K562 (cell line): ENCODE measurements around the gene BAG5. TPM values are rescaled to one million over a fixed set of nuclear protein-coding genes. Genes with fewer than 3 reads are reported as not detected.

ENCODE experiments used
- AFF4 ChIP-seq: sonication (generic); formaldehyde crosslinking; IDR thresholded peaks from 2 replicates; pipeline ENCODE4 v1.8.0; 2023; ENCODE audit warnings: mild to moderate bottlenecking, missing genetic modification reagents
- ARID3A ChIP-seq: IDR thresholded peaks from 2 replicates; pipeline ENCODE4 v1.6.1; 2012; ENCODE audit warnings: low read depth, low read length, improper control_type of control experiment, borderline replicate concordance
- CBFA2T2 ChIP-seq: fragments of 450-650 bp; conservative IDR thresholded peaks from 2 replicates; pipeline ENCODE4 v1.6.1; 2017; ENCODE audit warnings: mild to moderate bottlenecking
- ELF1 ChIP-seq: fragments of 200-800 bp; sonication (Bioruptor generic); IDR thresholded peaks from 2 replicates; pipeline ENCODE4 v1.6.1; 2016; ENCODE audit warnings: missing genetic modification characterization, missing compliant biosample characterization
- FIP1L1 ChIP-seq: fragments of 200-400 bp; formaldehyde crosslinking; IDR thresholded peaks from 2 replicates; pipeline ENCODE4 v1.6.1; 2018; ENCODE audit warnings: mild to moderate bottlenecking, low read depth, low read length; ENCODE audit not compliant: poor library complexity, severe bottlenecking
- NCOA6 ChIP-seq: fragments of 450-650 bp; IDR thresholded peaks from 2 replicates; pipeline ENCODE4 v1.6.1; 2017; ENCODE audit warnings: mild to moderate bottlenecking
- NUFIP1 ChIP-seq: fragments of 450-650 bp; IDR thresholded peaks from 2 replicates; pipeline ENCODE4 v1.6.1; 2018; ENCODE audit not compliant: partially characterized antibody
- PTTG1 ChIP-seq: fragments of 450-650 bp; IDR thresholded peaks from 2 replicates; pipeline ENCODE4 v1.6.1; 2016; ENCODE audit warnings: low read depth, mild to moderate bottlenecking, missing genetic modification characterization, missing compliant biosample characterization
- PYGO2 ChIP-seq: fragments of 450-650 bp; IDR thresholded peaks from 2 replicates; pipeline ENCODE4 v1.6.1; 2016; ENCODE audit warnings: mild to moderate bottlenecking, missing genetic modification characterization, moderate library complexity, missing compliant biosample characterization
- RBBP5 ChIP-seq: fragments of 200-600 bp; sonication (generic); IDR thresholded peaks from 2 replicates; pipeline ENCODE4 v1.6.1; 2012; ENCODE audit warnings: borderline replicate concordance, mild to moderate bottlenecking, low read length, control low read depth, inconsistent platforms; ENCODE audit not compliant: insufficient read depth, poor library complexity, severe bottlenecking
- RCOR1 ChIP-seq, 2 experiments: IDR thresholded peaks; 2 replicates each; pipeline ENCODE4 v1.6.1; 2012; ENCODE audit warnings: low read depth in 2 of 2, low read length in 2 of 2, borderline replicate concordance in 1 of 2, improper control_type of control experiment in 1 of 2
- RNF219 ChIP-seq: fragments of 250-450 bp; sonication (Bioruptor Pico); IDR thresholded peaks from 2 replicates; pipeline ENCODE4 v1.5.0; 2022; ENCODE audit warnings: mild to moderate bottlenecking
- ZMIZ1 ChIP-seq, 2 experiments: fragments of 150-350 bp in 1 of 2; IDR thresholded peaks; 2 replicates each; pipeline ENCODE4 v1.6.1; 2012 to 2016; ENCODE audit warnings: low read depth in 2 of 2, low read length in 2 of 2, mild to moderate bottlenecking in 1 of 2, moderate library complexity in 1 of 2
- ZNF140 ChIP-seq: fragments of 250-450 bp; sonication (Bioruptor Pico); IDR thresholded peaks from 2 replicates; pipeline ENCODE4 v1.8.0; 2021; ENCODE audit warnings: moderate library complexity, mild to moderate bottlenecking, inconsistent platforms
- ZNF263 ChIP-seq: sonication (generic); formaldehyde crosslinking; IDR thresholded peaks from 2 replicates; pipeline ENCODE4 v1.8.0; 2022; ENCODE audit warnings: mild to moderate bottlenecking, missing genetic modification reagents, borderline replicate concordance
- polyA plus RNA-seq, 8 experiments: library from polyadenylated mRNA; depleted of rRNA in 4 of 8; stranded (reverse) in 5 of 8; unstranded in 3 of 8; fragments of >200 nt; fragmentation: Nextera tagmentation in 2 of 8; fragmentation: Illumina TruSeq in 1 of 8; extraction: Ambion mirVana in 2 of 8; extraction: Trizol in 1 of 8; gene quantifications; 2 replicates each; pipeline versions ENCODE4 v1.2.1 to v1.2.3, GENCODE V29; 2011 to 2014; ENCODE audit warnings: inconsistent platforms in 1 of 8, missing spikeins in 1 of 8
- total RNA-seq, 7 experiments: library from RNA; depleted of rRNA in 6 of 7; stranded (reverse); fragments of >200 nt in 6 of 7; fragmentation: Illumina TruSeq in 2 of 7; extraction: Trizol in 2 of 7; gene quantifications; 2 replicates each; pipeline versions ENCODE4 v1.2.1 to v1.2.3, GENCODE V29; 2011 to 2021; ENCODE audit warnings: low replicate concordance in 1 of 7

Gene BAG5
- total and polyA plus RNA-seq, 9 of the 15 experiments (the other 6 are each of a cell fraction or from before 2014, with no cell fraction given): 7.9 to 21.4 (median 13.2) TPM

DNA sequence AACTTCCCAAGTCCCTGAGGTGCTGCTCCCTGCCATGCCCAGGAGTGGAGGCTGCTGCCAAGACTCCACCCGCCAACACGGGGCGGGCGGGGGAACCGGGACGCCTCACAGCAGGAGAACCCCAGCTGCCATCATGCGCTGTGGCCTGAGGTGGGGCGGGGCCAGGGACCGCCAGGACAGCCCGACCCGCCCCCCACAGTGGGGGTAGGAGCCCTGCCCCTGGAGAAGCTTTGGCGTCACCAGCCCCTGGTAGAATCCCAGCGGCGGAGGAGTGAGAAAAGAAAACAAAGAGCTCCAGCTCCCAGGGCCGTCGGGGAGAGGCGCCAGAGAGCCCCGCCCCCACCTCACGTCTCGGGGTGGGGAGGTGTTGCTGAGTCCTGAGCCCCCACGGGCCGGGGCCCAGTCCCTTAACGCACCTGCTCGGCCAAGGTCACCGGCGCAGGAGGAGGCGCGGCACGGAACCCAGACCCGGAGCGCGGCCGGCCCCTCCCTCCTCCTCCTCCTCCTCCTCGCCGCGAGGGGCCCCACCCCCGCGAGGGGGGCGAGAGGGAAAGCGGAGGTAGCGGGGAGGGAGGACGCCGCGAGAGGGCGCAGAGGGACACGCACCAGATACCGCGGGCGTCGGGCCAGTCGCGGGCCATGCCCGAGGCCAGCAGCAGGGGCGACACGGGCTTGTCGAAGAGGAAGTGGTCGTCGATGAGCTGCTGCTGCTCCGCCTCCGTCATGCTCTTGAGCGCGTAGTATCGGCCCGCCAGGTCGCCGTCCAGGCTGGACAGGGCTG is 41.6 kb downstream of the BAG5 start (continued):
- TF ChIP-seq AFF4 (CRISPR knock-in tag): peak; percentile 68; the same call in 1 of the 2 replicates
- TF ChIP-seq FIP1L1: peak; percentile 76
- TF ChIP-seq ARID3A: no peak
- no peak for TF ChIP-seq CBFA2T2
- no peak for TF ChIP-seq ELF1 (tag)
- TF ChIP-seq NUFIP1: no peak
- peak; percentile 89 for TF ChIP-seq ZNF263 (CRISPR knock-in tag)
- peak; percentile 72 for TF ChIP-seq NCOA6
- no peak for TF ChIP-seq RNF219 (CRISPR knock-in tag)
- TF ChIP-seq PTTG1 (tag): no peak
- no peak for TF ChIP-seq PYGO2 (tag)
- no peak for TF ChIP-seq ZMIZ1 (IDR thresholded peaks at IDR 0.05; ENCODE audit: low read depth in 2 of 2, low read length in 2 of 2)
- TF ChIP-seq RCOR1 (IDR thresholded peaks at IDR 0.05; ENCODE audit: borderline replicate concordance in 1 of 2, low read depth in 2 of 2, low read length in 2 of 2): 0 out of 4 replicates have a peak, but pooled peaks of 1 of the 2 experiments have one; percentile 44
- peak; percentile 62 for TF ChIP-seq RBBP5
- no peak for TF ChIP-seq ZNF140 (CRISPR knock-in tag)
